Ovary (tissue), 3 donors: ENCODE measurements around the gene CCT4.

Source experiments
- CTCF ChIP-seq, 3 donors: fragments of 450-650 bp in 2 of 3; fragments of 200-600 bp in 1 of 3; IDR thresholded peaks; one replicate each; pipeline versions ENCODE4 v1.5.1 to v1.8.0; 2016 to 2022; ENCODE audit warnings: antibody characterized with exemption in 3 of 3, mild to moderate bottlenecking in 1 of 3
- POLR2A ChIP-seq: fragments of 450-650 bp; IDR thresholded peaks from one replicate; pipeline ENCODE4 v1.6.1; 2017; ENCODE audit warnings: antibody characterized with exemption, mild to moderate bottlenecking, moderate library complexity
- donor health status: DM: no; HTN: no; CAD: no.

- TF ChIP-seq CTCF (IDR thresholded peaks at IDR 0.05) (no peak), POLR2A (no peak)
Observed at GRCh38 chr2:61834893-61835292, 53.6 kb downstream of the CCT4 start.
